Measurements from ENCODE around the gene APBB3.

GRCh38 chr5:140567136-140567818 lies 2.9 kb upstream of the APBB3 start:
- TF ChIP-seq, protein P1, sequence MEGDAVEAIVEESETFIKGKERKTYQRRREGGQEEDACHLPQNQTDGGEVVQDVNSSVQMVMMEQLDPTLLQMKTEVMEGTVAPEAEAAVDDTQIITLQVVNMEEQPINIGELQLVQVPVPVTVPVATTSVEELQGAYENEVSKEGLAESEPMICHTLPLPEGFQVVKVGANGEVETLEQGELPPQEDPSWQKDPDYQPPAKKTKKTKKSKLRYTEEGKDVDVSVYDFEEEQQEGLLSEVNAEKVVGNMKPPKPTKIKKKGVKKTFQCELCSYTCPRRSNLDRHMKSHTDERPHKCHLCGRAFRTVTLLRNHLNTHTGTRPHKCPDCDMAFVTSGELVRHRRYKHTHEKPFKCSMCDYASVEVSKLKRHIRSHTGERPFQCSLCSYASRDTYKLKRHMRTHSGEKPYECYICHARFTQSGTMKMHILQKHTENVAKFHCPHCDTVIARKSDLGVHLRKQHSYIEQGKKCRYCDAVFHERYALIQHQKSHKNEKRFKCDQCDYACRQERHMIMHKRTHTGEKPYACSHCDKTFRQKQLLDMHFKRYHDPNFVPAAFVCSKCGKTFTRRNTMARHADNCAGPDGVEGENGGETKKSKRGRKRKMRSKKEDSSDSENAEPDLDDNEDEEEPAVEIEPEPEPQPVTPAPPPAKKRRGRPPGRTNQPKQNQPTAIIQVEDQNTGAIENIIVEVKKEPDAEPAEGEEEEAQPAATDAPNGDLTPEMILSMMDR (IDR thresholded peaks at IDR 0.05; ENCODE audit: borderline replicate concordance, extremely low read depth, low read length, poor library complexity, severe bottlenecking), result no peak
- TF ChIP-seq EZH2 (IDR thresholded peaks at IDR 0.05; ENCODE audit: borderline replicate concordance, low read depth, low read length, severe bottlenecking), result no peak
